Central memory CD8-positive, alpha-beta T cell (primary cell): ENCODE results near the gene SCAMP4.
A peak's percentile ranks its signal among the peaks of the same experiment; 100 is the strongest.

Experiments
- ATAC-seq: fragments of 150-1000 bp; cut with Tn5 transposase; replicated peaks from 2 replicates; pipeline ENCODE4 v1.10.0; 2022; ENCODE audit warnings: mild to moderate bottlenecking, moderate FRiP score, moderate number of reproducible peaks; ENCODE audit not compliant: poor library complexity, severe bottlenecking; ENCODE audit errors: extremely low read depth
- DNase-seq, 2 donors: peaks; one replicate each; pipeline ENCODE4 v3.0.0; 2021; ENCODE audit warnings: low spot score in 2 of 2
- H3K27ac Mint-ChIP-seq: one replicate; pipeline ENCODE4 v1.8.0; 2022; ENCODE audit warnings: low read depth, mild to moderate bottlenecking, moderate library complexity, mixed read lengths
- H3K27me3 Mint-ChIP-seq: one replicate; pipeline ENCODE4 v1.8.0; 2022; ENCODE audit warnings: mixed read lengths
- H3K36me3 Mint-ChIP-seq: one replicate; pipeline ENCODE4 v1.8.0; 2022; ENCODE audit warnings: mild to moderate bottlenecking, moderate library complexity, mixed read lengths; ENCODE audit not compliant: insufficient read depth
- H3K4me1 Mint-ChIP-seq: one replicate; pipeline ENCODE4 v1.8.0; 2022; ENCODE audit warnings: mixed read lengths
- H3K4me3 Mint-ChIP-seq: one replicate; pipeline ENCODE4 v1.8.0; 2022; ENCODE audit warnings: mild to moderate bottlenecking, moderate library complexity, mixed read lengths
- H3K9me3 Mint-ChIP-seq: one replicate; pipeline ENCODE4 v1.8.0; 2022; ENCODE audit warnings: mixed read lengths

The SCAMP4 gene

GRCh38 chr19:1956122-1956494, 50.9 kb downstream of the SCAMP4 start:
- Mint-ChIP-seq H3K9me3 (no peaks in the 10 kb centered on the region), H3K4me3 (peak overlapping the region; percentile 32), H3K36me3 (peaks cover 29% of the 10 kb centered on the region), H3K4me1 (peaks cover 15% of the 10 kb centered on the region), H3K27ac (no peak overlapping the region), H3K27me3 (no peaks in the 10 kb centered on the region)
- ATAC-seq (no peak), DNase-seq (no peak)

- DNase-seq (no peak), ATAC-seq (no peak)
- peaks cover 30% of the 10 kb centered on the region for H3K36me3 Mint-ChIP-seq
- no peak overlapping the region for H3K27ac Mint-ChIP-seq
- H3K4me3 Mint-ChIP-seq = no peak overlapping the region
- peaks cover 15% of the 10 kb centered on the region for H3K4me1 Mint-ChIP-seq
- H3K9me3 Mint-ChIP-seq = no peaks in the 10 kb centered on the region
- no peaks in the 10 kb centered on the region for H3K27me3 Mint-ChIP-seq
Measured at GRCh38 chr19:1956868-1957492, 51.8 kb downstream of the SCAMP4 start.

GRCh38 chr19:1957562-1958248, 52.5 kb downstream of the SCAMP4 start:
- H3K36me3 Mint-ChIP-seq = peaks cover 24% of the 10 kb centered on the region
- no peak for DNase-seq
- H3K4me1 Mint-ChIP-seq = peaks cover 15% of the 10 kb centered on the region
- no peaks in the 10 kb centered on the region for H3K9me3 Mint-ChIP-seq
- H3K4me3 Mint-ChIP-seq = no peak overlapping the region
- no peaks in the 10 kb centered on the region for H3K27me3 Mint-ChIP-seq
- no peak for ATAC-seq
- no peak overlapping the region for H3K27ac Mint-ChIP-seq

DNA sequence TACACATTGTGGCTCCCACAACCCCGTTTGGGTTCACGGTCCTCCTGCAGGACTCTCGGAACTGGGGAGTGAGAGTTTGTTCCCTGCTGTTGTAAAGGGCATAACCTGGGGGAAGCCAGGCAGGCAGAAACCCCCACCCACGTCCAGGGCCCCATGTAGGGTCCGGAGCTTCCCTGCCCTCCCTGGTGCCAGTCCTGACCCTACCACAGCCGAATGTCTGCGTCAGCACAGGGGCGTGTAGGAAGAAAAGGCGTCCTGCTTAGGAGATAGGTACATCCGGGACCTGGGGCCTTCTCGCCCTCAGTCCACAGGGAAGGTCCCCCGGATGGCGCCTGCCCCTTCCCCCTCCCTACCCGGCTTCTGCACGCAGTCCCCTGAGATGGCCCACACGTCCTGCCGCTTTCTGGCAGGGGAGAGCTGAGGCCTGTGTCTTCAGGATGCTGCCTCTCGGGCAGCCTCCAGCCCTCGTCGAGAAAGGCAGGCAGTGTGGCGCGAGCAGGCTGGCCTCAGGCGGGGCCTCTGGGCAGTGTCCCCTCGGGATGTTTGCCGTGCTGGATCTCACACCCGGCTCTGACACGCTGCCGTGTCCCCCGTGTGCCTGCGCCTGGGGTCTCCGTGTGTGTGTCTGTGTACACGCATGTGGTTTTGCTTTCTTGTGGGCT, 54.9 kb downstream of the SCAMP4 start:
- DNase-seq = no peak
- H3K27ac Mint-ChIP-seq = no peak overlapping the region
- ATAC-seq = no peak
- no peak overlapping the region for H3K4me3 Mint-ChIP-seq
- no peaks in the 10 kb centered on the region for H3K27me3 Mint-ChIP-seq
- H3K4me1 Mint-ChIP-seq = peaks cover 15% of the 10 kb centered on the region
- H3K9me3 Mint-ChIP-seq = no peaks in the 10 kb centered on the region
- H3K36me3 Mint-ChIP-seq = peaks cover 24% of the 10 kb centered on the region

- ATAC-seq (no peak), DNase-seq (no peak)
- Mint-ChIP-seq H3K9me3 (no peaks in the 10 kb centered on the region), H3K4me3 (no peak overlapping the region), H3K27me3 (no peaks in the 10 kb centered on the region), H3K4me1 (peaks cover 19% of the 10 kb centered on the region), H3K36me3 (peaks cover 28% of the 10 kb centered on the region), H3K27ac (peak overlapping the region; percentile 29)
Measured at GRCh38 chr19:1961000-1961883, 56.0 kb downstream of the SCAMP4 start.

- Mint-ChIP-seq H3K27ac (no peak overlapping the region), H3K27me3 (no peaks in the 10 kb centered on the region), H3K4me3 (no peak overlapping the region), H3K4me1 (peaks cover 19% of the 10 kb centered on the region), H3K9me3 (no peaks in the 10 kb centered on the region), H3K36me3 (peaks cover 23% of the 10 kb centered on the region)
- DNase-seq = no peak
- no peak for ATAC-seq
Measured at GRCh38 chr19:1962674-1963073, 57.5 kb downstream of the SCAMP4 start.

DNA sequence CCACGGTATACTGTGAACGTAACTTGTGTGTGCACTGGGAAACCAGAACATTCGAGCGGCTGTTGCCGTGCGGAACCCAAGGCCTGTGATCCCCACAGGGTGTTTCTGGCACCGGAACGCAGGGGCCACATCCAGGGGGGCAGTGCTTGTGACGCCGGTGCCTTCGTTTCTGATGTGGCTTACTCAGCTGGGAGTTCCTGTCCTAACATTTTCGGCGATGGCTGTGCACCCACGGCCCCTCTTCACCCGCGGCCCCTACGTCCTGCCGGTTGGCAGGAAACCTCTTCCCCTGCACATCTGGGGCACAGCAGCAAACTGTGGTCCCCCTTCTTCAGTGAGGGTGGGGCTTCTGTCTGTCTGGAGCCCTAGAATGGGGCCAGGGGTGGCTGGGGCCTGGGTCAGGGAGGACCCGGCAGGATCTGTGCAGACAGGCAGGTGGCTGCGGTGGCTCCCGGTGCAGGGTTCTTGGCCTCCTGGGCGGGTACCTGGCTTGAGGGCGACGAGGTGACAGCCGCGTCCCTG, 61.9 kb downstream of the SCAMP4 start:
- ATAC-seq (peak; percentile 76), DNase-seq (peak; percentile 39 to 48)
- Mint-ChIP-seq H3K27ac (peak overlapping the region; percentile 79), H3K27me3 (no peaks in the 10 kb centered on the region), H3K4me3 (peak overlapping the region; percentile 68), H3K4me1 (peaks cover 14% of the 10 kb centered on the region), H3K9me3 (no peaks in the 10 kb centered on the region), H3K36me3 (peaks cover 15% of the 10 kb centered on the region)

DNA sequence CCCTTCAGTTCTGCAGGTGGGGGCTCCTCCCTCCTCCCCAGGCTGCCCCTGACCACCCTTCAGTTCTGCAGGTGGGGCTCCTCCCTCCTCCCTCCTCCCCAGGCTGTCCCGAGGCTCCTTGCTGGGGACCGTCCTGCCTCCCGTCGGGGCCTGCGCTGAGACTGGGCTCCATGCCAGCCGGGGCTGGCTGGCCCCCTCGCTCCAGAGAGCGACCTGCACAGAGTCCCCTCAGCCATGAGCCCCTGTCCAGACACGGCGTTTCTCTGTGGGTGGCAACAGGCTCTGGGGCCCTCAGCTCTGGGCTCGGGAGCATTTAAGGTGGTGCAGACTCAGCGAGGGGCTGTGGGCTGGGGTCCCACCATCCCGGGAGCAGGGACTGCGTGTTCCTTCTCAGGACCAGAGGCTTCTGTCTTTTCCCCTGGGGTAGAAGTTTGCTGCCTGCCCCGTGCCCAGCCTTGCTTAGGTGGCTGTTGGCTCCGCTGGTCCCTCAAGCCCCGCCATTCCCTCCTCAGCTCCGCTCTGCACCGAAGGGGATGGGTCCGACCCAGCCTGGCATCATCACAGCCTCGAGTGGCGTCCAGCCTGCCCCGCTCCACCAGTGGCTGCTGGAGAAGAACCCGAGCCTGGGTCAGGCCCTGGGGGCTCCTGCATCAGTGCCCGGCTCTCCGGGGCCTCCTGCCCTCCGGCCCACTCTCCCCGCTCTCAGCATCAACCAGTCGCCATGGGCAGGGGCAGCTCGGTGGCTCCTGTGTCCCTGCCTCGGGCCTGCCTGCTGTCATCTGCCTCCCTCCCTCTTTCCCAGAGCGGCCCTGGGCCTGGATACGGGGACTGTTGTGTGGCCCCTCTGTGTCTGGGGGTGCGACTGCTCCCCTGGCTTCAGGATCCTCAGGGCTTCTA, 63.3 kb downstream of the SCAMP4 start:
- no peak for ATAC-seq
- no peaks in the 10 kb centered on the region for H3K27me3 Mint-ChIP-seq

DNA sequence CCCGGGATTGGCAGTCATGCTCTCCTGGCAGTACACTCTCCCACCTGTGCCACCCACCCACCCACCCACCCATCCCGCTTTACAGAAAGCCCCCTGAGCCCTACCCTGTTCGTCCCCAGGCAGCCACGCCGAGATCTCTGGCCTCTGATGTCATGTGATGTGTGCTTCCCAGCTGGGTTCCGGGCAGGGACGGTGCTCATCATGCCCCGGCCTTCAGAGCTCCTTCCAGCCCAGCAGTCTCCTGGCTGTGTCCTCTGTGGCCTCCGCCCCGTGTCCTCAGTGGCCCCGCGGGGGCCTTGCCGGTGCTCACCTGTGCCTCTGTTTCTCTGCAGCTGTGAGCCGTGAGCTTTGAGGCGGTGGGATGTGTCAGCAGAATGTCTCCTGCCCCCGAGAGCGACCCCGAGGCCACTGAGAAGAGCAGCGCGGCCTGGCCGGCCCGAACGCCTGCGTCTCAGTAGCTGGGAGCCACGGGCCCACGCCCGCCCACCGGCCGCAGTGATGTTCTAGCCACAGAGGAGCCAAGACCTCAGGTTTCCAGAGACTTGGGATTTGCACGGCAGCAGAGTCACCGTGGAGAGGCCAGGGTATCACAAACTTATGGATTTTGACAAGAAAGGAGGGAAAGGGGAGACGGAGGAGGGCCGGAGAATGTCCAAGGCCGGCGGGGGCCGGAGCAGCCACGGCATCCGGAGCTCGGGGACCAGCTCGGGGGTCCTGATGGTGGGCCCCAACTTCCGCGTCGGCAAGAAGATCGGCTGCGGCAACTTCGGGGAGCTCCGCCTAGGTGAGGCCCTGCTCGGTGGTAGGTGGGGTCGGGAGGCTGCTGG, 64.2 kb downstream of the SCAMP4 start:
- Mint-ChIP-seq H3K27ac (peak overlapping the region; percentile 49), H3K27me3 (no peaks in the 10 kb centered on the region), H3K4me3 (no peak overlapping the region), H3K9me3 (no peaks in the 10 kb centered on the region), H3K36me3 (peaks cover 16% of the 10 kb centered on the region), H3K4me1 (peaks cover 23% of the 10 kb centered on the region)
- no peak for DNase-seq
- no peak for ATAC-seq

More for the DNA sequence above, 63.3 kb downstream of the SCAMP4 start:
- Mint-ChIP-seq H3K4me3 (peak overlapping the region; percentile 23), H3K4me1 (peaks cover 17% of the 10 kb centered on the region), H3K27ac (peak overlapping the region; percentile 49), H3K36me3 (peaks cover 16% of the 10 kb centered on the region), H3K9me3 (no peaks in the 10 kb centered on the region)
- no peak for DNase-seq

- Mint-ChIP-seq H3K27ac (no peak overlapping the region), H3K4me3 (no peak overlapping the region), H3K4me1 (peaks cover 23% of the 10 kb centered on the region), H3K36me3 (peaks cover 14% of the 10 kb centered on the region), H3K9me3 (no peaks in the 10 kb centered on the region), H3K27me3 (no peaks in the 10 kb centered on the region)
- no peak for DNase-seq
- no peak for ATAC-seq
Measured at GRCh38 chr19:1970003-1970805, 65.0 kb downstream of the SCAMP4 start.
